GM21529 (cell line): Measurements from ENCODE around the gene SCAPER.

Source experiments
- ATAC-seq: cut with Tn5 transposase; IDR thresholded peaks from one replicate; pipeline ENCODE4 v1.9.1; 2021; ENCODE audit not compliant: unreplicated experiment

The SCAPER gene

GRCh38 chr15:76682833-76683232, 222.3 kb downstream of the SCAPER start:
- ATAC-seq, result no peak

GRCh38 chr15:76682259-76682658, 222.9 kb downstream of the SCAPER start:
- no peak for ATAC-seq

- ATAC-seq, result no peak
Observed at GRCh38 chr15:76678766-76679165, 226.4 kb downstream of the SCAPER start.

- no peak for ATAC-seq
Observed at GRCh38 chr15:76674883-76675282, 230.3 kb downstream of the SCAPER start.

- no peak for ATAC-seq
Observed at GRCh38 chr15:76669521-76670207, 235.5 kb downstream of the SCAPER start.

GRCh38 chr15:76668900-76669299, 236.2 kb downstream of the SCAPER start:
- ATAC-seq, result no peak

GRCh38 chr15:76667943-76668715, 237.0 kb downstream of the SCAPER start:
- ATAC-seq, result no peak

GRCh38 chr15:76664895-76665294, 240.2 kb downstream of the SCAPER start:
- ATAC-seq, result no peak

- no peak for ATAC-seq
Observed at GRCh38 chr15:76664411-76664810, 240.7 kb downstream of the SCAPER start.

- ATAC-seq, result no peak
Observed at GRCh38 chr15:76663529-76663928, 241.6 kb downstream of the SCAPER start.

GRCh38 chr15:76648732-76649444, 256.3 kb downstream of the SCAPER start:
- ATAC-seq, result no peak

GRCh38 chr15:76647612-76648011, 257.5 kb downstream of the SCAPER start:
- no peak for ATAC-seq

GRCh38 chr15:76644646-76645045, 260.5 kb downstream of the SCAPER start:
- ATAC-seq, result no peak

GRCh38 chr15:76642671-76643070, 262.5 kb downstream of the SCAPER start:
- no peak for ATAC-seq

- no peak for ATAC-seq
Observed at GRCh38 chr15:76637166-76637565, 268.0 kb downstream of the SCAPER start.

- ATAC-seq, result no peak
Observed at GRCh38 chr15:76636059-76636458, 269.1 kb downstream of the SCAPER start.

GRCh38 chr15:76626611-76627010, 278.5 kb downstream of the SCAPER start:
- ATAC-seq, result no peak

- no peak for ATAC-seq
Observed at GRCh38 chr15:76625267-76625666, 279.9 kb downstream of the SCAPER start.

GRCh38 chr15:76614725-76615124, 290.4 kb downstream of the SCAPER start:
- no peak for ATAC-seq

- ATAC-seq, result no peak
Observed at GRCh38 chr15:76588811-76589747, 316.1 kb downstream of the SCAPER start.

- ATAC-seq, result no peak
Observed at GRCh38 chr15:76585576-76585897, 319.6 kb downstream of the SCAPER start.
